Mucosa of descending colon (tissue), 3 donors: ENCODE measurements around the gene GAS7. TPM values are rescaled to one million over a fixed set of nuclear protein-coding genes. Genes with fewer than 3 reads are reported as not detected.

Experiments
- ATAC-seq: fragments of 200-7000 bp; cut with Tn5 transposase; one replicate; pipeline ENCODE4 v1.9.1; 2020; ENCODE audit warnings: mild to moderate bottlenecking, moderate library complexity
- DNase-seq, 3 donors: peaks; one replicate each; pipeline ENCODE4 v3.0.0-alpha.2; 2020
- H3K36me3 ChIP-seq: fragments of 200-600 bp; one replicate; pipeline ENCODE4 v1.8.0; 2021; ENCODE audit warnings: low read depth, mild to moderate bottlenecking
- H3K4me1 ChIP-seq: fragments of 200-600 bp; one replicate; pipeline ENCODE4 v1.8.0; 2021; ENCODE audit warnings: low read depth, mild to moderate bottlenecking
- H3K4me3 ChIP-seq: fragments of 200-600 bp; one replicate; pipeline ENCODE4 v1.8.0; 2021; ENCODE audit warnings: mild to moderate bottlenecking
- H3K9me3 ChIP-seq: fragments of 200-600 bp; one replicate; pipeline ENCODE4 v1.8.0; 2021; ENCODE audit warnings: mild to moderate bottlenecking
- CTCF ChIP-seq: fragments of 200-600 bp; IDR thresholded peaks from one replicate; pipeline ENCODE4 v1.8.0; 2022; ENCODE audit warnings: antibody characterized with exemption, mild to moderate bottlenecking
- intact Hi-C, 2 donors: fragments of 100-400 bp; cut with DNase I in 1 of 2; cut with micrococcal nuclease in 1 of 2; formaldehyde crosslinking; loops; one replicate each; pipeline versions ENCODE4 v1.11.0 to v1.11.1; 2022; cut with DNase I, micrococcal nuclease
- total RNA-seq, 3 donors: library from RNA; stranded (reverse); fragmentation: NEBNext Ultra II Directional in 2 of 3; extraction: Animal tissue kit (Norgen Biotek cat#: 25700) in 2 of 3; gene quantifications; one replicate each; pipeline versions ENCODE4 v1.2.1 to v1.2.4, GENCODE V29; 2021 to 2023
- donor health status: DM: no; HTN: no; CAD: no; lungs with moderate emphysema.
- donor health status: DM: no; HTN: no; CAD: no.
- donor health status: DM: no; HTN: yes; CAD: no.

GAS7 gene
- total RNA-seq, 3 donors from 2014 or later: 6.4 to 54.4 (median 21.6) TPM

GRCh38 chr17:10171581-10171981 is 26.8 kb downstream of the GAS7 start:
- no peak for DNase-seq
- intact Hi-C loops: no loop called here
- ATAC-seq: no peak
- Histone ChIP-seq H3K9me3 (no peaks in the 10 kb centered on the region), H3K36me3 (no peaks in the 10 kb centered on the region), H3K4me3 (no peak overlapping the region), H3K4me1 (no peaks in the 10 kb centered on the region)
- no peak for TF ChIP-seq CTCF

- peak in 1 of 3 donors; percentile 18 for DNase-seq
- ATAC-seq: no peak
- H3K4me3 ChIP-seq: no peak overlapping the region
- no peak for TF ChIP-seq CTCF
- intact Hi-C loops: no loop called here
- no peaks in the 10 kb centered on the region for H3K9me3 ChIP-seq
- no peaks in the 10 kb centered on the region for H3K36me3 ChIP-seq
- H3K4me1 ChIP-seq: no peaks in the 10 kb centered on the region
Measured at GRCh38 chr17:10171122-10171571, 27.3 kb downstream of the GAS7 start.

- intact Hi-C loops: no loop called here
- Histone ChIP-seq H3K4me3 (no peak overlapping the region), H3K4me1 (no peaks in the 10 kb centered on the region), H3K9me3 (no peaks in the 10 kb centered on the region), H3K36me3 (no peaks in the 10 kb centered on the region)
- ATAC-seq: no peak
- no peak for TF ChIP-seq CTCF
- no peak for DNase-seq
Measured at GRCh38 chr17:10170233-10170632, 28.2 kb downstream of the GAS7 start.

GRCh38 chr17:10169290-10169689 is 29.1 kb downstream of the GAS7 start:
- DNase-seq (no peak), ATAC-seq (peak; percentile 26)
- no peak for TF ChIP-seq CTCF
- H3K36me3 ChIP-seq: no peaks in the 10 kb centered on the region
- intact Hi-C loops: no loop called here
- H3K4me1 ChIP-seq: no peaks in the 10 kb centered on the region
- no peaks in the 10 kb centered on the region for H3K9me3 ChIP-seq
- no peak overlapping the region for H3K4me3 ChIP-seq

- ATAC-seq: no peak
- H3K9me3 ChIP-seq: no peaks in the 10 kb centered on the region
- intact Hi-C loops: no loop called here
- TF ChIP-seq CTCF: no peak
- H3K4me3 ChIP-seq: no peak overlapping the region
- DNase-seq: no peak
- H3K4me1 ChIP-seq: no peaks in the 10 kb centered on the region
- H3K36me3 ChIP-seq: no peaks in the 10 kb centered on the region
Measured at GRCh38 chr17:10166176-10166935, 32.0 kb downstream of the GAS7 start.

GRCh38 chr17:10162096-10162495 is 36.3 kb downstream of the GAS7 start:
- Histone ChIP-seq H3K4me1 (no peaks in the 10 kb centered on the region), H3K36me3 (no peaks in the 10 kb centered on the region), H3K9me3 (no peaks in the 10 kb centered on the region), H3K4me3 (no peak overlapping the region)
- no peak for DNase-seq
- no peak for TF ChIP-seq CTCF
- no peak for ATAC-seq
- intact Hi-C loops: no loop called here
